Measurements from ENCODE around the gene UTF1.

UTF1 gene

DNA sequence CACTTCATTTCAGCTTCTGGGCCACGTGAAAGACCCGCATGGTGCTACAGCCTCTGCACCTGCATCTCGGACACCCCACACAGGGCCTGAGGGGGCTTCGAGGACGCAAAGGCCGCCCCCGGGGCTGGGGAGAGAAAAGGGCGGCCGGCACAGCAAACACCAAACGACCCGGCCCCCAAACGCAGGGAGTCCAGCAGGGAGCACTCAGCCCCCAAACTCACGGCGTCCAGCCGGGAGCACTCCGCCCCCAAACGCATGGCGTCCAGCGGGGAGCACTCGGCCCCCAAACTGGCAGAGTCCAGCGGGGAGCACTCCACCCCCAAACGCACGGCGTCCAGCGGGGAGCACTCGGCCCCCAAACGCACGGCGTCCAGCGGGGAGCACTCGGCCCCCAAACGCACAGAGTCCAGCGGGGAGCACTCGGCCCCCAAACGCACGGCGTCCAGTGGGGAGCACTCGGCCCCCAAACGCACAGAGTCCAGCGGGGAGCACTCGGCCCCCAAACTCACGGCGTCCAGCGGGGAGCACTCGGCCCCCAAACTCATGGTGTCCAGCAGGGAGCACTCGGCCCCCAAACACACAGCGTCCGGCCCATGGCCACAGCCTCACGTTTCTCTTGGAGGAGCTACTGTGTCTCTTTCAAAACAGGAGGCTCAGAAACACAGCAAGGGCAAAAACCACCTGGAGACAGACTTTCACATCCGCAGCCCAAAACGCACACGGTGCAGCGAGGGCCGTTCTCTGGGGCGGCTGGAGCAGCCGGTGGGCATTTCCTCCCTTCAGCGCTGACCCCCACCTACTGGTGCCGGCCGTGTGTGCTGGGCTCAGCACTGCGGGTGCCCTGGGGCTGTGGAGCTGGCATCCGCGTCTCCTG is 27.0 kb upstream of the UTF1 start:
- Histone ChIP-seq H3K4me1 (ENCODE audit: control insufficient read depth, insufficient read depth, low read length, poor library complexity, severe bottlenecking) (no peaks in the 10 kb centered on the region), H3K36me3 (ENCODE audit: control insufficient read depth, insufficient read depth, low read length) (no peaks in the 10 kb centered on the region), H3K9me3 (ENCODE audit: control insufficient read depth, low read length) (no peaks in the 10 kb centered on the region), H3K4me3 (ENCODE audit: insufficient read depth, low read depth, low read length, poor library complexity, severe bottlenecking) (no peak overlapping the region), H3K27me3 (replicated peaks; ENCODE audit: control insufficient read depth, insufficient read depth, low read length, poor library complexity, severe bottlenecking) (no peaks in the 10 kb centered on the region), H3K27ac (ENCODE audit: insufficient read depth, low read length, poor library complexity, severe bottlenecking) (no peak overlapping the region)
- DNase-seq: no peak

DNA sequence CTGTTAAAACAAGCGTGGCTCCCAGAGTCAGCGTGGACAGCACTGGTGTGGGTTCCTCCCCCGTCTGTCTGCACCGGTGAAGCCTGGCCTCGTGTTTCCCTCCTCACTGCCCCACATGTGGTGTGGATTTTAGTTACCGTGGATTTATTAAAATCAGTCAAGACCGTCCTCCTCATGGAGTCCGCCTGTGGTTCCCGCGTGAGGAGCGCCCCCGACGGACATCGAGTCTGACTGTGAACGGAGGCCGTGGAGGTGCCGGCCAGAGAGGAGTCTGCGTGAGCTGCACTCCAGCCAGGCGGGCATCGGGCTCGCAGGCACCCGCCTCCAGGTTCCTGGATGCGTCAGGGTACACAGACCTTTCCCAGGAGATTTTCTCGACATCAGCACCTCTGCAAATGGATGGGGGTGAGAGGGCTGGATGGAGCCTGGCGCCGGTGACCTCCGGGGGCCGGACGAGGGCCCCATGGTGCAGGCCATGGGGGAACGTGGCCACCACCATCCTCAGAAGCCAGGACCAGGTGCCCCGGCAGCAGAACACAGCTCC is 26.3 kb upstream of the UTF1 start:
- DNase-seq: no peak

GRCh38 chr10:133204226-133205015 is 25.6 kb upstream of the UTF1 start:
- Histone ChIP-seq H3K27ac (ENCODE audit: insufficient read depth, low read length, poor library complexity, severe bottlenecking) (no peak overlapping the region), H3K27me3 (replicated peaks; ENCODE audit: control insufficient read depth, insufficient read depth, low read length, poor library complexity, severe bottlenecking) (no peaks in the 10 kb centered on the region), H3K4me3 (ENCODE audit: insufficient read depth, low read depth, low read length, poor library complexity, severe bottlenecking) (no peak overlapping the region)

More for the DNA sequence above, 26.3 kb upstream of the UTF1 start:
- H3K27ac ChIP-seq (ENCODE audit: insufficient read depth, low read length, poor library complexity, severe bottlenecking): no peak overlapping the region
- H3K4me1 ChIP-seq (ENCODE audit: control insufficient read depth, insufficient read depth, low read length, poor library complexity, severe bottlenecking): no peaks in the 10 kb centered on the region
- no peak overlapping the region for H3K4me3 ChIP-seq (ENCODE audit: insufficient read depth, low read depth, low read length, poor library complexity, severe bottlenecking)
- no peaks in the 10 kb centered on the region for H3K36me3 ChIP-seq (ENCODE audit: control insufficient read depth, insufficient read depth, low read length)
- H3K27me3 ChIP-seq (replicated peaks; ENCODE audit: control insufficient read depth, insufficient read depth, low read length, poor library complexity, severe bottlenecking): no peaks in the 10 kb centered on the region
- no peaks in the 10 kb centered on the region for H3K9me3 ChIP-seq (ENCODE audit: control insufficient read depth, low read length)

DNA sequence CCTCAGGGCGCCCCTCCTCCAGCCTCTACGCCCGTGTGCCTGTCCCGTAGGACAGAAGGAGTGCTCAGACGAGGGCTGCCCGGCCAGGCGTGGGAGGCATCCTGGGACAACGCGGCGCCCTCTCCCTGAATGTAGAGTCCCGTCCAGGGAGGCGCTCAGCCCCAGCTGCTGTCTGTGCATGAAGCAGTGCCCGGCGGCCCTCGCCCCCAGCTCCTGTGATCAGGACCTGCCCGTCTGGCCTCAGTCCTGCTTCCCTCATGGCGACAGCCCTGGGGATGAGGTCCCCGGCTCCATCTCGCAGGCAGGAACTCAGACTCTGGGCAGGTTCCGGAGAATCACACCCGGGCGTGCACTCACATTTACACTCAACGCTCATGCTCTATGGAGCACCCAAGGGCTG is 24.9 kb upstream of the UTF1 start:
- Histone ChIP-seq H3K4me3 (ENCODE audit: insufficient read depth, low read depth, low read length, poor library complexity, severe bottlenecking) (no peak overlapping the region), H3K36me3 (ENCODE audit: control insufficient read depth, insufficient read depth, low read length) (no peaks in the 10 kb centered on the region), H3K27me3 (replicated peaks; ENCODE audit: control insufficient read depth, insufficient read depth, low read length, poor library complexity, severe bottlenecking) (no peaks in the 10 kb centered on the region), H3K27ac (ENCODE audit: insufficient read depth, low read length, poor library complexity, severe bottlenecking) (no peak overlapping the region), H3K4me1 (ENCODE audit: control insufficient read depth, insufficient read depth, low read length, poor library complexity, severe bottlenecking) (peaks cover 4% of the 10 kb centered on the region), H3K9me3 (ENCODE audit: control insufficient read depth, low read length) (no peaks in the 10 kb centered on the region)
- no peak for DNase-seq

More at GRCh38 chr10:133204226-133205015, 25.6 kb upstream of the UTF1 start:
- H3K36me3 ChIP-seq (ENCODE audit: control insufficient read depth, insufficient read depth, low read length): no peaks in the 10 kb centered on the region
- H3K9me3 ChIP-seq (ENCODE audit: control insufficient read depth, low read length): no peaks in the 10 kb centered on the region
- H3K4me1 ChIP-seq (ENCODE audit: control insufficient read depth, insufficient read depth, low read length, poor library complexity, severe bottlenecking): no peaks in the 10 kb centered on the region
- DNase-seq: no peak

- H3K27me3 ChIP-seq (replicated peaks; ENCODE audit: control insufficient read depth, insufficient read depth, low read length, poor library complexity, severe bottlenecking): no peaks in the 10 kb centered on the region
- no peaks in the 10 kb centered on the region for H3K9me3 ChIP-seq (ENCODE audit: control insufficient read depth, low read length)
- peaks cover 11% of the 10 kb centered on the region for H3K4me1 ChIP-seq (ENCODE audit: control insufficient read depth, insufficient read depth, low read length, poor library complexity, severe bottlenecking)
- no peak overlapping the region for H3K4me3 ChIP-seq (ENCODE audit: insufficient read depth, low read depth, low read length, poor library complexity, severe bottlenecking)
- no peaks in the 10 kb centered on the region for H3K36me3 ChIP-seq (ENCODE audit: control insufficient read depth, insufficient read depth, low read length)
- DNase-seq: no peak
- no peak overlapping the region for H3K27ac ChIP-seq (ENCODE audit: insufficient read depth, low read length, poor library complexity, severe bottlenecking)
Observed at GRCh38 chr10:133206356-133207040, 23.5 kb upstream of the UTF1 start.

- H3K27ac ChIP-seq (ENCODE audit: insufficient read depth, low read length, poor library complexity, severe bottlenecking): no peak overlapping the region
- H3K36me3 ChIP-seq (ENCODE audit: control insufficient read depth, insufficient read depth, low read length): no peaks in the 10 kb centered on the region
- H3K4me3 ChIP-seq (ENCODE audit: insufficient read depth, low read depth, low read length, poor library complexity, severe bottlenecking): no peak overlapping the region
- peaks cover 11% of the 10 kb centered on the region for H3K4me1 ChIP-seq (ENCODE audit: control insufficient read depth, insufficient read depth, low read length, poor library complexity, severe bottlenecking)
- DNase-seq: no peak
- H3K9me3 ChIP-seq (ENCODE audit: control insufficient read depth, low read length): no peaks in the 10 kb centered on the region
- H3K27me3 ChIP-seq (replicated peaks; ENCODE audit: control insufficient read depth, insufficient read depth, low read length, poor library complexity, severe bottlenecking): no peaks in the 10 kb centered on the region
Observed at GRCh38 chr10:133207041-133207600, 22.9 kb upstream of the UTF1 start.

GRCh38 chr10:133207627-133208026 is 22.4 kb upstream of the UTF1 start:
- Histone ChIP-seq H3K27ac (ENCODE audit: insufficient read depth, low read length, poor library complexity, severe bottlenecking) (no peak overlapping the region), H3K9me3 (ENCODE audit: control insufficient read depth, low read length) (no peaks in the 10 kb centered on the region), H3K36me3 (ENCODE audit: control insufficient read depth, insufficient read depth, low read length) (no peaks in the 10 kb centered on the region), H3K4me3 (ENCODE audit: insufficient read depth, low read depth, low read length, poor library complexity, severe bottlenecking) (no peak overlapping the region), H3K27me3 (replicated peaks; ENCODE audit: control insufficient read depth, insufficient read depth, low read length, poor library complexity, severe bottlenecking) (no peaks in the 10 kb centered on the region), H3K4me1 (ENCODE audit: control insufficient read depth, insufficient read depth, low read length, poor library complexity, severe bottlenecking) (peaks cover 11% of the 10 kb centered on the region)
- DNase-seq: no peak

GRCh38 chr10:133208466-133208865 is 21.6 kb upstream of the UTF1 start:
- Histone ChIP-seq H3K27me3 (replicated peaks; ENCODE audit: control insufficient read depth, insufficient read depth, low read length, poor library complexity, severe bottlenecking) (no peaks in the 10 kb centered on the region), H3K27ac (ENCODE audit: insufficient read depth, low read length, poor library complexity, severe bottlenecking) (no peak overlapping the region), H3K4me3 (ENCODE audit: insufficient read depth, low read depth, low read length, poor library complexity, severe bottlenecking) (no peak overlapping the region), H3K9me3 (ENCODE audit: control insufficient read depth, low read length) (no peaks in the 10 kb centered on the region), H3K36me3 (ENCODE audit: control insufficient read depth, insufficient read depth, low read length) (no peaks in the 10 kb centered on the region), H3K4me1 (ENCODE audit: control insufficient read depth, insufficient read depth, low read length, poor library complexity, severe bottlenecking) (peaks cover 11% of the 10 kb centered on the region)
- no peak for DNase-seq

DNA sequence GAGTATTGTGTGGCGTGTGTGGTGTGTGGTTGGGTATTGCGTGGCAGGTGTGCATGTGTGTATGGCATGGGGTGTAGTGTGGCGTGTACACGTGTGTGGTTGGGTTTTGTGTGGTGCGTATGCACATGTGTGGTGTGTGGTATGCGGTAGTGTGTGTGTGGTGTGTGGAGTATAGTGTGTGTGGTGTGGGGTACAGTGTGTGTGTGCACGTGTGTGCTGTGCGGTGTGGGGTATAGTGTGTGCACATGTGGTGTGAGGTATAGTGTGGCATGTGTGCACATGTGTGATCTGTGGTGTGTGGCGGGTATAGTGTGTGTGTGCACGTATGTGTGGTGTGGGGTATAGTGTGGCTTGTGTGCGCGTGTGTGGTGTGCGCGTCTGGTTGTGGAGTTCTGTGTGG is 20.9 kb upstream of the UTF1 start:
- no peak overlapping the region for H3K4me3 ChIP-seq (ENCODE audit: insufficient read depth, low read depth, low read length, poor library complexity, severe bottlenecking)
- H3K4me1 ChIP-seq (ENCODE audit: control insufficient read depth, insufficient read depth, low read length, poor library complexity, severe bottlenecking): peaks cover 11% of the 10 kb centered on the region
- no peaks in the 10 kb centered on the region for H3K36me3 ChIP-seq (ENCODE audit: control insufficient read depth, insufficient read depth, low read length)
- H3K27me3 ChIP-seq (replicated peaks; ENCODE audit: control insufficient read depth, insufficient read depth, low read length, poor library complexity, severe bottlenecking): no peaks in the 10 kb centered on the region
- no peaks in the 10 kb centered on the region for H3K9me3 ChIP-seq (ENCODE audit: control insufficient read depth, low read length)
- H3K27ac ChIP-seq (ENCODE audit: insufficient read depth, low read length, poor library complexity, severe bottlenecking): no peak overlapping the region
- no peak for DNase-seq
